GM20431 (cell line): Measurements from ENCODE around the gene CCDC191.

Experiments
- in situ Hi-C: fragments of 300-500 bp; cut with MseI, MboI; formaldehyde crosslinking; loops from one replicate; pipeline ENCODE4 v1.15.0; 2020; ENCODE audit warnings: low sequenced_read_pairs; ENCODE audit not compliant: unreplicated experiment

The CCDC191 gene

GRCh38 chr3:114056130-114057010, at the start of gene CCDC191, which contains the start of gene QTRT2:
Gene CCDC191, minus strand, starts transcription at chr3:114056526. Its CDS starts 60 bp downstream, at chr3:114056466.
Gene QTRT2, plus strand, starts transcription at chr3:114056737. Its CDS starts 8,521 bp downstream, at chr3:114065258.
- in situ Hi-C loops: no loop called here

GRCh38 chr3:114104414-114104813, 48.1 kb upstream of the CCDC191 start:
- in situ Hi-C loops: no loop called here

GRCh38 chr3:114103858-114104257, 47.5 kb upstream of the CCDC191 start:
- in situ Hi-C loops: no loop called here

GRCh38 chr3:114103181-114103580, 46.9 kb upstream of the CCDC191 start:
- in situ Hi-C loops: no loop called here

- in situ Hi-C loops: no loop called here
These were observed 44.8 kb upstream of the CCDC191 start for GRCh38 chr3:114101101-114101500.

- in situ Hi-C loops: no loop called here
These were observed 39.5 kb upstream of the CCDC191 start for GRCh38 chr3:114095796-114096195.

GRCh38 chr3:114093596-114093995, 37.3 kb upstream of the CCDC191 start:
- in situ Hi-C loops: no loop called here

GRCh38 chr3:114093016-114093380, 36.7 kb upstream of the CCDC191 start:
- in situ Hi-C loops: no loop called here

- in situ Hi-C loops: no loop called here
These were observed 36.1 kb upstream of the CCDC191 start for GRCh38 chr3:114092151-114093015.

- in situ Hi-C loops: no loop called here
These were observed 33.3 kb upstream of the CCDC191 start for GRCh38 chr3:114089675-114090074.

GRCh38 chr3:114086356-114086755, 30.0 kb upstream of the CCDC191 start:
- in situ Hi-C loops: no loop called here

GRCh38 chr3:114083112-114083511, 26.8 kb upstream of the CCDC191 start:
- in situ Hi-C loops: no loop called here

- in situ Hi-C loops: no loop called here
These were observed 24.7 kb upstream of the CCDC191 start for GRCh38 chr3:114081037-114081436.

GRCh38 chr3:114080201-114080600, 23.9 kb upstream of the CCDC191 start:
- in situ Hi-C loops: no loop called here

- in situ Hi-C loops: no loop called here
These were observed 23.4 kb upstream of the CCDC191 start for GRCh38 chr3:114079761-114080160.

GRCh38 chr3:114078126-114078525, 21.8 kb upstream of the CCDC191 start:
- in situ Hi-C loops: no loop called here

GRCh38 chr3:114076711-114077110, 20.4 kb upstream of the CCDC191 start:
- in situ Hi-C loops: no loop called here

- in situ Hi-C loops: no loop called here
These were observed 15.5 kb upstream of the CCDC191 start for GRCh38 chr3:114071786-114072185.

GRCh38 chr3:114068336-114068735, 12.0 kb upstream of the CCDC191 start:
- in situ Hi-C loops: no loop called here

- in situ Hi-C loops: no loop called here
These were observed 11.5 kb upstream of the CCDC191 start for GRCh38 chr3:114067804-114068203.
